B cell (primary cell): Measurements from ENCODE around the gene MAGI2. TPM values are rescaled to one million over a fixed set of nuclear protein-coding genes. Genes with fewer than 3 reads are reported as not detected.

Source experiments
- ATAC-seq: fragments of 200-7000 bp; cut with Tn5 transposase; one replicate; pipeline ENCODE4 v1.10.0; 2021; ENCODE audit warnings: low read depth, mild to moderate bottlenecking, moderate number of reproducible peaks, moderate library complexity
- CTCF ChIA-PET: fragments of 350-600 bp; sonication (Branson Sonifier 250); formaldehyde crosslinking; loops from one replicate; lab custom pipeline; 2021; ENCODE audit warnings: antibody characterized with exemption, inconsistent platforms; lab: Charles Lee
- POLR2A ChIA-PET: fragments of 350-600 bp; sonication (Branson Sonifier 250); formaldehyde crosslinking; loops from one replicate; lab custom pipeline; 2021; ENCODE audit warnings: antibody characterized with exemption; lab: Charles Lee
- DNase-seq: peaks from one replicate; pipeline ENCODE4 v3.0.0; 2013
- H2AFZ ChIP-seq: 2 replicates; pipeline ENCODE4 v1.6.1; 2012; ENCODE audit warnings: mild to moderate bottlenecking, low read depth, low read length; ENCODE audit not compliant: insufficient read depth, poor library complexity, severe bottlenecking
- H3K27ac ChIP-seq, 2 donors: 1 replicate in 1 of 2; 2 replicates in 1 of 2; pipeline ENCODE4 v1.5.1; 2012 to 2013; ENCODE audit warnings: low read length in 2 of 2, mild to moderate bottlenecking in 2 of 2, moderate library complexity in 1 of 2
- H3K27me3 ChIP-seq, 4 experiments: fragments of 200-600 bp in 1 of 4; sonication (generic) in 1 of 4; replicated peaks in 1 of 4; 1 replicate in 2 of 4; 2 replicates in 2 of 4; pipeline versions ENCODE4 v1.6.1 to v1.7.0; 2013 to 2016; ENCODE audit warnings: low read length in 3 of 4, mild to moderate bottlenecking in 2 of 4, mixed read lengths in 1 of 4, moderate library complexity in 1 of 4; ENCODE audit not compliant: insufficient read depth in 4 of 4, control insufficient read depth in 3 of 4; ENCODE audit errors: control extremely low read depth in 1 of 4
- H3K36me3 ChIP-seq, 2 experiments: replicated peaks in 1 of 2; 1 replicate in 1 of 2; 2 replicates in 1 of 2; pipeline versions ENCODE4 v1.6.1 to v1.7.1; 2013; ENCODE audit warnings: low read length in 1 of 2; ENCODE audit not compliant: insufficient read depth in 2 of 2, control insufficient read depth in 1 of 2; ENCODE audit errors: control extremely low read depth in 1 of 2, extremely low read depth in 1 of 2
- H3K4me1 ChIP-seq, 2 donors: fragments of 200-600 bp in 1 of 2; sonication (generic) in 1 of 2; 1 replicate in 1 of 2; 2 replicates in 1 of 2; pipeline versions ENCODE4 v1.5.1 to v1.6.1; 2013 to 2017; ENCODE audit warnings: low read length in 2 of 2; ENCODE audit not compliant: control insufficient read depth in 2 of 2, insufficient read depth in 2 of 2
- H3K4me2 ChIP-seq: replicated peaks from 2 replicates; pipeline ENCODE3; 2012; ENCODE audit warnings: mild to moderate bottlenecking, low read depth, low read length; ENCODE audit not compliant: poor library complexity, severe bottlenecking
- H3K4me3 ChIP-seq, 5 experiments: fragments of 200-600 bp in 1 of 5; sonication (generic) in 1 of 5; 1 replicate in 3 of 5; 2 replicates in 2 of 5; pipeline versions ENCODE4 v1.5.1 to v1.7.0; 2011 to 2016; ENCODE audit warnings: low read length in 4 of 5, mild to moderate bottlenecking in 4 of 5, low read depth in 2 of 5, control low read depth in 1 of 5, moderate library complexity in 1 of 5; ENCODE audit not compliant: insufficient read depth in 1 of 5; ENCODE audit errors: control extremely low read depth in 1 of 5, extremely low read depth in 1 of 5
- H3K79me2 ChIP-seq: fragments of 200-600 bp; sonication (generic); one replicate; pipeline ENCODE4 v1.6.0; 2016; ENCODE audit warnings: low read length; ENCODE audit not compliant: control insufficient read depth, insufficient read depth
- H3K9ac ChIP-seq: fragments of 200-600 bp; sonication (generic); 2 replicates; pipeline ENCODE4 v1.6.1; 2017; ENCODE audit warnings: mild to moderate bottlenecking, low read length, moderate library complexity
- H3K9me3 ChIP-seq, 3 donors: one replicate each; pipeline versions ENCODE4 v1.6.1 to v1.7.1; 2013; ENCODE audit warnings: low read length in 2 of 3; ENCODE audit not compliant: control insufficient read depth in 2 of 3, insufficient read depth in 1 of 3; ENCODE audit errors: control extremely low read depth in 1 of 3
- H4K20me1 ChIP-seq: 2 replicates; pipeline ENCODE4 v1.6.0; 2012; ENCODE audit warnings: mild to moderate bottlenecking, low read length; ENCODE audit not compliant: insufficient read depth, control insufficient read depth, poor library complexity, severe bottlenecking
- H3K27ac Mint-ChIP-seq: one replicate; pipeline ENCODE4 v1.8.0; 2021; ENCODE audit warnings: mixed read lengths
- H3K27me3 Mint-ChIP-seq: one replicate; pipeline ENCODE4 v1.8.0; 2021; ENCODE audit warnings: mixed read lengths
- H3K4me1 Mint-ChIP-seq: one replicate; pipeline ENCODE4 v1.8.0; 2021; ENCODE audit warnings: mixed read lengths
- H3K4me3 Mint-ChIP-seq: one replicate; pipeline ENCODE4 v1.8.0; 2021; ENCODE audit warnings: mixed read lengths
- H3K9me3 Mint-ChIP-seq: one replicate; pipeline ENCODE4 v1.8.0; 2022; ENCODE audit warnings: mixed read lengths; ENCODE audit not compliant: insufficient read depth
- EZH2 ChIP-seq: IDR thresholded peaks from 2 replicates; pipeline ENCODE4 v1.6.1; 2012; ENCODE audit warnings: borderline replicate concordance, low read depth, mild to moderate bottlenecking, moderate library complexity, low read length; ENCODE audit not compliant: insufficient read depth, poor library complexity, severe bottlenecking
- WGBS: methylation state at CpG from one replicate; pipeline ENCODE4 v1.1.5; 2013; ENCODE audit warnings: missing lambda C conversion rate; ENCODE audit not compliant: insufficient coverage; 5-methylcytosine and 5-hydroxymethylcytosine counted together
- intact Hi-C: fragments of 100-400 bp; cut with micrococcal nuclease; formaldehyde crosslinking; loops from one replicate; pipeline ENCODE4 v1.10.0; 2022
- polyA plus RNA-seq: library from polyadenylated mRNA; depleted of rRNA; stranded (reverse); fragments of >200 nt; gene quantifications from 2 replicates; pipeline ENCODE4 v1.2.3, GENCODE V29; 2012
- total RNA-seq, 2 donors: library from RNA; stranded (reverse); fragments of 120-200 nt in 1 of 2; gene quantifications; 1 replicate in 1 of 2; 2 replicates in 1 of 2; pipeline versions ENCODE4 v1.2.3 to v1.2.4, GENCODE V29; 2013 to 2022
- TF ChIP-seq, protein P1 (sequence below): fragments of 200-600 bp; IDR thresholded peaks from one replicate; pipeline ENCODE4 v1.8.0; 2022; ENCODE audit warnings: antibody characterized with exemption, mild to moderate bottlenecking

MAGI2 gene
- total and polyA plus RNA-seq, 2 donors (not counting 1 experiment from before 2014, with no cell fraction given): 0.16 to 0.64 TPM

DNA sequence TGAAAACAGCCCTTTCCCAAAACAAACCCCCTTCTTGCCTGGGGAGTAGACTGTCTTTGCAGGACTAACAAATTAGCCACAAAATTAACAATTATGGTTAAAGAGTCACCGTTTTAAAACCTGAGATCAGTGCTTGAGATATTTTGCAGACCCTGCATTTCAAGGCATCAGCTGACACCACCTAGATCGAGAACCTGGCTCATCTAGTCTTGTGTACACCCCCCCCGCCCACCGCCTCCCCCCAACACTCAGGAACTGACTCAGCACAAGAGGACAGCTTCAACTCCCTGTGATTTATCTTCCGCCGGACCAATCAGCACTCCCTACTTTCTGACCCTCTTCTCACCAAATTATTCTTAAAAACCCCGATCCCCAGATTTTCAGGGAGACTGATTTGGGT lies 917.8 kb downstream of the MAGI2 start:
- Histone ChIP-seq H3K27me3 (no peaks in the 10 kb centered on the region), H3K27ac (no peak overlapping the region), H2AFZ (no peak overlapping the region), H3K9ac (no peak overlapping the region), H3K36me3 (no peaks in the 10 kb centered on the region), H3K79me2 (no peaks in the 10 kb centered on the region), H3K4me3 (no peak overlapping the region), H3K9me3 (peaks cover 0 to 7% (median 0%) of the 10 kb centered on the region in 3 donors), H3K4me1 (no peaks in the 10 kb centered on the region), H4K20me1 (no peaks in the 10 kb centered on the region), H3K4me2 (no peak overlapping the region)
- DNase-seq (no peak), ATAC-seq (no peak)
- 85% methylated on average over 5 of the region's 7 CpGs for WGBS
- intact Hi-C loops: no loop called here
- Mint-ChIP-seq H3K4me3 (no peak overlapping the region), H3K27me3 (no peaks in the 10 kb centered on the region), H3K27ac (no peak overlapping the region), H3K9me3 (no peaks in the 10 kb centered on the region), H3K4me1 (no peaks in the 10 kb centered on the region)
- POLR2A ChIA-PET: no interaction called here
- TF ChIP-seq, protein P1, sequence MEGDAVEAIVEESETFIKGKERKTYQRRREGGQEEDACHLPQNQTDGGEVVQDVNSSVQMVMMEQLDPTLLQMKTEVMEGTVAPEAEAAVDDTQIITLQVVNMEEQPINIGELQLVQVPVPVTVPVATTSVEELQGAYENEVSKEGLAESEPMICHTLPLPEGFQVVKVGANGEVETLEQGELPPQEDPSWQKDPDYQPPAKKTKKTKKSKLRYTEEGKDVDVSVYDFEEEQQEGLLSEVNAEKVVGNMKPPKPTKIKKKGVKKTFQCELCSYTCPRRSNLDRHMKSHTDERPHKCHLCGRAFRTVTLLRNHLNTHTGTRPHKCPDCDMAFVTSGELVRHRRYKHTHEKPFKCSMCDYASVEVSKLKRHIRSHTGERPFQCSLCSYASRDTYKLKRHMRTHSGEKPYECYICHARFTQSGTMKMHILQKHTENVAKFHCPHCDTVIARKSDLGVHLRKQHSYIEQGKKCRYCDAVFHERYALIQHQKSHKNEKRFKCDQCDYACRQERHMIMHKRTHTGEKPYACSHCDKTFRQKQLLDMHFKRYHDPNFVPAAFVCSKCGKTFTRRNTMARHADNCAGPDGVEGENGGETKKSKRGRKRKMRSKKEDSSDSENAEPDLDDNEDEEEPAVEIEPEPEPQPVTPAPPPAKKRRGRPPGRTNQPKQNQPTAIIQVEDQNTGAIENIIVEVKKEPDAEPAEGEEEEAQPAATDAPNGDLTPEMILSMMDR: no peak
- no peak for TF ChIP-seq EZH2
- CTCF ChIA-PET: no interaction called here

GRCh38 chr7:78530351-78530750 lies 923.1 kb downstream of the MAGI2 start:
- Mint-ChIP-seq H3K4me1 (no peaks in the 10 kb centered on the region), H3K27ac (no peak overlapping the region), H3K27me3 (no peaks in the 10 kb centered on the region), H3K9me3 (no peaks in the 10 kb centered on the region), H3K4me3 (no peak overlapping the region)
- ATAC-seq: no peak
- H3K36me3 ChIP-seq: no peaks in the 10 kb centered on the region
- no peak overlapping the region for H3K4me2 ChIP-seq
- H3K9ac ChIP-seq: no peak overlapping the region
- WGBS: 70% methylated on average over 2 of the region's 4 CpGs
- no peaks in the 10 kb centered on the region for H3K79me2 ChIP-seq
- H2AFZ ChIP-seq: no peak overlapping the region
- no peaks in the 10 kb centered on the region for H3K27me3 ChIP-seq
- H3K4me1 ChIP-seq: no peaks in the 10 kb centered on the region
- no peaks in the 10 kb centered on the region for H3K9me3 ChIP-seq
- no peak overlapping the region for H3K4me3 ChIP-seq
- ChIA-PET POLR2A (no interaction called here), CTCF (no interaction called here)
- no peak overlapping the region for H3K27ac ChIP-seq
- DNase-seq: no peak
- no peaks in the 10 kb centered on the region for H4K20me1 ChIP-seq
- intact Hi-C loops: no loop called here
- no peak for TF ChIP-seq EZH2
- TF ChIP-seq, protein P1: no peak
